Fibroblast of lung (primary cell): ENCODE data around the gene ASTL. TPM values are rescaled to one million over a fixed set of nuclear protein-coding genes. Genes with fewer than 3 reads are reported as not detected.

Source experiments
- DNase-seq, 2 donors: peaks; one replicate each; pipeline versions ENCODE4 v3.0.0 to v3.0.0-alpha.2; 2010; ENCODE audit warnings: low read depth in 2 of 2
- H2AFZ ChIP-seq: 2 replicates; pipeline ENCODE4 v1.5.1; 2012; ENCODE audit warnings: low read length, control low read depth, inconsistent platforms
- H3K27ac ChIP-seq: 2 replicates; pipeline ENCODE4 v1.5.1; 2011; ENCODE audit warnings: low read length, control low read depth; ENCODE audit not compliant: insufficient read depth
- H3K27me3 ChIP-seq: 2 replicates; pipeline ENCODE4 v1.5.1; 2011; ENCODE audit warnings: mild to moderate bottlenecking, low read length; ENCODE audit not compliant: control insufficient read depth, insufficient read depth
- H3K36me3 ChIP-seq: 2 replicates; pipeline ENCODE4 v1.5.1; 2011; ENCODE audit warnings: low read length; ENCODE audit not compliant: control insufficient read depth, insufficient read depth
- H3K4me1 ChIP-seq: 2 replicates; pipeline ENCODE4 v1.5.1; 2011; ENCODE audit warnings: low read length; ENCODE audit not compliant: control insufficient read depth, insufficient read depth; ENCODE audit errors: extremely low read depth
- H3K4me2 ChIP-seq: 2 replicates; pipeline ENCODE4 v1.5.1; 2011; ENCODE audit warnings: low read length, control low read depth; ENCODE audit not compliant: insufficient read depth; ENCODE audit errors: extremely low read depth
- H3K4me3 ChIP-seq, 4 experiments: fragments of 200-600 bp in 1 of 4; sonication (generic) in 1 of 4; replicated peaks in 1 of 4; 2 replicates each; pipeline ENCODE4 v1.5.1; 2011 to 2016; ENCODE audit warnings: low read length in 4 of 4, low read depth in 3 of 4, mild to moderate bottlenecking in 3 of 4, control low read depth in 2 of 4, inconsistent platforms in 1 of 4, mixed read lengths in 1 of 4; ENCODE audit not compliant: insufficient read depth in 1 of 4; ENCODE audit errors: control extremely low read depth in 1 of 4
- H3K79me2 ChIP-seq: 2 replicates; pipeline ENCODE4 v1.5.1; 2012; ENCODE audit warnings: mild to moderate bottlenecking, low read length, inconsistent platforms; ENCODE audit not compliant: control insufficient read depth, insufficient read depth
- H3K9ac ChIP-seq: 2 replicates; pipeline ENCODE4 v1.5.1; 2011; ENCODE audit warnings: mild to moderate bottlenecking, low read length, control low read depth; ENCODE audit not compliant: insufficient read depth
- H3K9me3 ChIP-seq: 2 replicates; pipeline ENCODE4 v1.5.1; 2012; ENCODE audit warnings: low read depth, low read length; ENCODE audit not compliant: control insufficient read depth, insufficient read depth
- H4K20me1 ChIP-seq: 2 replicates; pipeline ENCODE4 v1.5.1; 2011; ENCODE audit warnings: low read length; ENCODE audit not compliant: control insufficient read depth, insufficient read depth; ENCODE audit errors: extremely low read depth
- EZH2 ChIP-seq: IDR thresholded peaks from 2 replicates; pipeline ENCODE4 v1.5.1; 2012; ENCODE audit warnings: low read length, control low read depth, mild to moderate bottlenecking; ENCODE audit errors: missing control alignments
- polyA plus RNA-seq, 2 donors: library from polyadenylated mRNA; depleted of rRNA in 1 of 2; stranded (reverse) in 1 of 2; unstranded in 1 of 2; fragments of >200 nt; gene quantifications; 2 replicates each; pipeline ENCODE4 v1.2.1, GENCODE V29; 2011 to 2012; ENCODE audit warnings: missing spikeins in 1 of 2
- total RNA-seq: library from RNA; depleted of rRNA; stranded (reverse); fragments of >200 nt; gene quantifications from 2 replicates; pipeline ENCODE4 v1.2.1, GENCODE V29; 2014
- TF ChIP-seq, protein P1 (sequence below), 2 donors: IDR thresholded peaks in 1 of 2; conservative IDR thresholded peaks in 1 of 2; 1 replicate in 1 of 2; 2 replicates in 1 of 2; pipeline ENCODE4 v1.5.1; 2011 to 2012; ENCODE audit warnings: low read length in 2 of 2, control low read depth in 1 of 2, inconsistent platforms in 1 of 2, low read depth in 1 of 2, mild to moderate bottlenecking in 1 of 2

The ASTL gene
- total and polyA plus RNA-seq, 2 donors (not counting 1 experiment from before 2014, with no cell fraction given) = not detected

DNA sequence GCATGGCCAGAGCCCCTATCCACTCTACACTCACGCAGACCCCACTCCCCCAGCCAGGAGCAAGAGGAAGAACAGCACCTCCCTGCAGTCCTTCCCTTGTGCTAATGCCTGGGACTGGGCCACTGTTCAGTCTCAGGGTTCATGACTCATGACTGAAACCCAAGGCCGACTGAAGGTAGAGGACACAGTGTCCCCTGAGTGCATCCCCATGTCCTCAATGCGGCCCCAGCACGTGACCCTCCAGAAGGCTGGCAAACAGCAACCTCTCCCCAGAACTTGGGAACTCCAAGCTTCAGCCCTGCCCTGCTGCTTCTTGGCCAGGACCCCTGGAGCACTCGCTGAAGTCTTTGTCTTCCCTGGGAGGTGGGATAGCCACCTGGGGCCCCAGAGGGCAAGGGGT lies 15.9 kb downstream of the ASTL start:
- DNase-seq = no peak

DNA sequence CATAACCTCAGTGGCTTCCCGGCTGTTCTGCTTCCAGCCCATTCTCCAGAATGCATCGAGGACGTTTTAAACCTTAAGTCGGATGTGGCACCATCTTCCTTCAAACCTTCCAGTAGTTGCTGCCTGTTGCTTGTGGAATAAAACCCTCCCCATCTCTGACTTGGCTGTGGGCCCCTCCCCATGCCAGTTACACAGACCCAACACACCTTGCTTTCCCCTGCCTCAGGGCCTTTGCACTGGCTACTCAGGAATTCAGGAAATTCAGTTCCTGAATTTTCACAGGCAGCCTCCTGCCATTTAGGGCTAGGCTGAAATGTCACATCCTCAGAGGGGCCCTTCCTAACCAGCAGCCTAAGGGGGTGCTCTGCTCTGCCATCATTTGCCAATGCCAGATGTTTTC lies 16.9 kb downstream of the ASTL start:
- H3K4me2 ChIP-seq = no peak overlapping the region
- no peaks in the 10 kb centered on the region for H3K9me3 ChIP-seq
- H3K9ac ChIP-seq = no peak overlapping the region
- TF ChIP-seq, protein P1, sequence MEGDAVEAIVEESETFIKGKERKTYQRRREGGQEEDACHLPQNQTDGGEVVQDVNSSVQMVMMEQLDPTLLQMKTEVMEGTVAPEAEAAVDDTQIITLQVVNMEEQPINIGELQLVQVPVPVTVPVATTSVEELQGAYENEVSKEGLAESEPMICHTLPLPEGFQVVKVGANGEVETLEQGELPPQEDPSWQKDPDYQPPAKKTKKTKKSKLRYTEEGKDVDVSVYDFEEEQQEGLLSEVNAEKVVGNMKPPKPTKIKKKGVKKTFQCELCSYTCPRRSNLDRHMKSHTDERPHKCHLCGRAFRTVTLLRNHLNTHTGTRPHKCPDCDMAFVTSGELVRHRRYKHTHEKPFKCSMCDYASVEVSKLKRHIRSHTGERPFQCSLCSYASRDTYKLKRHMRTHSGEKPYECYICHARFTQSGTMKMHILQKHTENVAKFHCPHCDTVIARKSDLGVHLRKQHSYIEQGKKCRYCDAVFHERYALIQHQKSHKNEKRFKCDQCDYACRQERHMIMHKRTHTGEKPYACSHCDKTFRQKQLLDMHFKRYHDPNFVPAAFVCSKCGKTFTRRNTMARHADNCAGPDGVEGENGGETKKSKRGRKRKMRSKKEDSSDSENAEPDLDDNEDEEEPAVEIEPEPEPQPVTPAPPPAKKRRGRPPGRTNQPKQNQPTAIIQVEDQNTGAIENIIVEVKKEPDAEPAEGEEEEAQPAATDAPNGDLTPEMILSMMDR (conservative IDR thresholded peaks at IDR 0.05 in 1 of 2, IDR thresholded peaks at IDR 0.05 in 1 of 2; ENCODE audit: low read depth in 1 of 2, low read length in 2 of 2) = no peak
- no peak for TF ChIP-seq EZH2
- H3K4me1 ChIP-seq = no peaks in the 10 kb centered on the region
- no peak overlapping the region for H2AFZ ChIP-seq
- no peak overlapping the region for H3K27ac ChIP-seq
- no peak for DNase-seq
- no peaks in the 10 kb centered on the region for H3K79me2 ChIP-seq
- H4K20me1 ChIP-seq = no peaks in the 10 kb centered on the region
- H3K36me3 ChIP-seq = no peaks in the 10 kb centered on the region
- no peak overlapping the region for H3K4me3 ChIP-seq
- peaks cover 24% of the 10 kb centered on the region for H3K27me3 ChIP-seq

More for the DNA sequence above, 15.9 kb downstream of the ASTL start:
- Histone ChIP-seq H2AFZ (no peak overlapping the region), H3K4me3 (no peak overlapping the region), H3K9ac (no peak overlapping the region), H3K9me3 (no peaks in the 10 kb centered on the region), H4K20me1 (no peaks in the 10 kb centered on the region), H3K79me2 (no peaks in the 10 kb centered on the region), H3K27me3 (peaks cover 27% of the 10 kb centered on the region), H3K4me1 (no peaks in the 10 kb centered on the region), H3K4me2 (no peak overlapping the region), H3K27ac (no peak overlapping the region), H3K36me3 (no peaks in the 10 kb centered on the region)
- TF ChIP-seq, protein P1 (conservative IDR thresholded peaks at IDR 0.05 in 1 of 2, IDR thresholded peaks at IDR 0.05 in 1 of 2; ENCODE audit: low read depth in 1 of 2, low read length in 2 of 2) = no peak
- TF ChIP-seq EZH2 = no peak

- Histone ChIP-seq H3K4me3 (no peak overlapping the region), H3K9me3 (no peaks in the 10 kb centered on the region), H4K20me1 (no peaks in the 10 kb centered on the region), H3K4me1 (no peaks in the 10 kb centered on the region), H3K27ac (no peak overlapping the region), H3K79me2 (no peaks in the 10 kb centered on the region), H3K36me3 (no peaks in the 10 kb centered on the region), H3K4me2 (no peak overlapping the region), H3K27me3 (peaks cover 27% of the 10 kb centered on the region), H2AFZ (no peak overlapping the region), H3K9ac (no peak overlapping the region)
- no peak for DNase-seq
- TF ChIP-seq, protein P1 (conservative IDR thresholded peaks at IDR 0.05 in 1 of 2, IDR thresholded peaks at IDR 0.05 in 1 of 2; ENCODE audit: low read depth in 1 of 2, low read length in 2 of 2) = no peak
- TF ChIP-seq EZH2 = no peak
These were observed 17.3 kb downstream of the ASTL start for GRCh38 chr2:96120991-96121390.
